OCI-LY3 (cell line): ENCODE data around the gene ZDHHC13.

Experiments
- EZH2phosphoT487 ChIP-seq: fragments of 200-600 bp; shearing (Covaris generic); IDR thresholded peaks from 2 replicates; pipeline ENCODE4 v1.6.1; 2018; ENCODE audit warnings: antibody characterized with exemption, mixed run types, low read depth
- TF ChIP-seq, protein P1 (sequence below): fragments of 200-600, 300-600 bp; sonication (generic); IDR thresholded peaks from 2 replicates; pipeline ENCODE4 v1.5.1; 2014; ENCODE audit warnings: antibody characterized with exemption, low read length, low read depth

DNA sequence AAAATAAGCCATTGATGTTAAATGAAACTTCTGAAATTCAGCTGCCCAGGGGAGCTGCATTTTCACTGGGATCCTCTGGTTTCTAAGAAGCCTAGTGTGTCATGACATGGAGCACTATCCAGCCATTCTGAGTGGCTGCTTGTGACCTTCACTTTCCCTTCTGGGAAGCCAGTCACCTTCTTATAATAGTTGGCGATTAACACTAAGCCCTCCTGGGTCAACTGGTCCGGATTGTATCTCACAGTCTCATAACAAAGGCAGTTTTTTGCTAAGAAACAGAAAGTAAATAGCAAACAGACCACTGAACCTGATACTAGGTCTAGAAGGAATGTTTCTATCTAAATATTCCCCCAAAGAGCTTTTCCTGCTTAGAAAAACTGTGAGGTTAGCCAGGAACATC, 76.9 kb downstream of the ZDHHC13 start:
- TF ChIP-seq, protein P1, sequence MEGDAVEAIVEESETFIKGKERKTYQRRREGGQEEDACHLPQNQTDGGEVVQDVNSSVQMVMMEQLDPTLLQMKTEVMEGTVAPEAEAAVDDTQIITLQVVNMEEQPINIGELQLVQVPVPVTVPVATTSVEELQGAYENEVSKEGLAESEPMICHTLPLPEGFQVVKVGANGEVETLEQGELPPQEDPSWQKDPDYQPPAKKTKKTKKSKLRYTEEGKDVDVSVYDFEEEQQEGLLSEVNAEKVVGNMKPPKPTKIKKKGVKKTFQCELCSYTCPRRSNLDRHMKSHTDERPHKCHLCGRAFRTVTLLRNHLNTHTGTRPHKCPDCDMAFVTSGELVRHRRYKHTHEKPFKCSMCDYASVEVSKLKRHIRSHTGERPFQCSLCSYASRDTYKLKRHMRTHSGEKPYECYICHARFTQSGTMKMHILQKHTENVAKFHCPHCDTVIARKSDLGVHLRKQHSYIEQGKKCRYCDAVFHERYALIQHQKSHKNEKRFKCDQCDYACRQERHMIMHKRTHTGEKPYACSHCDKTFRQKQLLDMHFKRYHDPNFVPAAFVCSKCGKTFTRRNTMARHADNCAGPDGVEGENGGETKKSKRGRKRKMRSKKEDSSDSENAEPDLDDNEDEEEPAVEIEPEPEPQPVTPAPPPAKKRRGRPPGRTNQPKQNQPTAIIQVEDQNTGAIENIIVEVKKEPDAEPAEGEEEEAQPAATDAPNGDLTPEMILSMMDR, result no peak
- TF ChIP-seq EZH2phosphoT487, result no peak
